K562 (cell line): ENCODE measurements around the gene SPNS1. TPM values are rescaled to one million over a fixed set of nuclear protein-coding genes. Genes with fewer than 3 reads are reported as not detected.

Experiments used
- IRF9 ChIP-seq: fragments of 450-650 bp; IDR thresholded peaks from 2 replicates; pipeline ENCODE4 v1.6.1; 2016; ENCODE audit warnings: missing biosample characterization, missing genetic modification characterization
- LEF1 ChIP-seq: fragments of 450-650 bp; IDR thresholded peaks from 2 replicates; pipeline ENCODE4 v1.6.1; 2016; ENCODE audit warnings: mild to moderate bottlenecking
- MED1 ChIP-seq: sonication (generic); formaldehyde crosslinking; IDR thresholded peaks from 2 replicates; pipeline ENCODE4 v1.8.1; 2023; ENCODE audit warnings: missing genetic modification reagents, borderline replicate concordance
- NR0B1 ChIP-seq: fragments of 450-650 bp; IDR thresholded peaks from one replicate; pipeline ENCODE4 v1.6.1; 2018; ENCODE audit warnings: mild to moderate bottlenecking, moderate library complexity; ENCODE audit not compliant: partially characterized antibody
- SFPQ ChIP-seq: fragments of 200-400 bp; formaldehyde crosslinking; IDR thresholded peaks from 2 replicates; pipeline ENCODE4 v1.6.1; 2017; ENCODE audit warnings: mild to moderate bottlenecking, low read depth, low read length, moderate library complexity
- SRSF1 ChIP-seq: fragments of 200-400 bp; formaldehyde crosslinking; IDR thresholded peaks from 2 replicates; pipeline ENCODE4 v1.6.1; 2017; ENCODE audit warnings: mild to moderate bottlenecking, low read depth, low read length, moderate library complexity
- TGIF2 ChIP-seq: sonication (generic); formaldehyde crosslinking; IDR thresholded peaks from 2 replicates; pipeline ENCODE4 v1.8.1; 2022; ENCODE audit warnings: mild to moderate bottlenecking, missing genetic modification reagents, moderate library complexity
- ZC3H11A ChIP-seq: IDR thresholded peaks from 2 replicates; pipeline ENCODE4 v1.6.1; 2012; ENCODE audit warnings: low read depth, low read length, improper control_type of control experiment
- ZFP1 ChIP-seq: fragments of 450-650 bp; formaldehyde crosslinking; IDR thresholded peaks from 2 replicates; pipeline ENCODE4 v1.4.0; 2020; ENCODE audit warnings: mild to moderate bottlenecking, mixed read lengths
- ZNF263 ChIP-seq: sonication (generic); formaldehyde crosslinking; IDR thresholded peaks from 2 replicates; pipeline ENCODE4 v1.8.0; 2022; ENCODE audit warnings: mild to moderate bottlenecking, missing genetic modification reagents, borderline replicate concordance
- ZNF324 ChIP-seq: fragments of 250-450 bp; sonication (Bioruptor Pico); IDR thresholded peaks from 2 replicates; pipeline ENCODE4 v1.4.0; 2020; ENCODE audit warnings: mild to moderate bottlenecking
- polyA plus RNA-seq, 8 experiments: library from polyadenylated mRNA; depleted of rRNA in 4 of 8; stranded (reverse) in 5 of 8; unstranded in 3 of 8; fragments of >200 nt; fragmentation: Nextera tagmentation in 2 of 8; fragmentation: Illumina TruSeq in 1 of 8; extraction: Ambion mirVana in 2 of 8; extraction: Trizol in 1 of 8; gene quantifications; 2 replicates each; pipeline versions ENCODE4 v1.2.1 to v1.2.3, GENCODE V29; 2011 to 2014; ENCODE audit warnings: inconsistent platforms in 1 of 8, missing spikeins in 1 of 8
- total RNA-seq, 7 experiments: library from RNA; depleted of rRNA in 6 of 7; stranded (reverse); fragments of >200 nt in 6 of 7; fragmentation: Illumina TruSeq in 2 of 7; extraction: Trizol in 2 of 7; gene quantifications; 2 replicates each; pipeline versions ENCODE4 v1.2.1 to v1.2.3, GENCODE V29; 2011 to 2021; ENCODE audit warnings: low replicate concordance in 1 of 7
- TF ChIP-seq, protein P1 (sequence below): fragments of 250-450 bp; sonication (Bioruptor Pico); IDR thresholded peaks from 2 replicates; pipeline ENCODE4 v1.8.0; 2022; ENCODE audit warnings: moderate library complexity, mild to moderate bottlenecking, inconsistent platforms
- TF ChIP-seq, protein P2 (sequence below): IDR thresholded peaks from 2 replicates; pipeline ENCODE4 v1.6.1; 2011; ENCODE audit not compliant: insufficient read length; ENCODE audit errors: extremely low read depth

Gene SPNS1
- total and polyA plus RNA-seq, 9 of the 15 experiments (the other 6 are each of a cell fraction or from before 2014, with no cell fraction given): 0.58 to 64.9 (median 13.7) TPM

- TF ChIP-seq, protein P1, sequence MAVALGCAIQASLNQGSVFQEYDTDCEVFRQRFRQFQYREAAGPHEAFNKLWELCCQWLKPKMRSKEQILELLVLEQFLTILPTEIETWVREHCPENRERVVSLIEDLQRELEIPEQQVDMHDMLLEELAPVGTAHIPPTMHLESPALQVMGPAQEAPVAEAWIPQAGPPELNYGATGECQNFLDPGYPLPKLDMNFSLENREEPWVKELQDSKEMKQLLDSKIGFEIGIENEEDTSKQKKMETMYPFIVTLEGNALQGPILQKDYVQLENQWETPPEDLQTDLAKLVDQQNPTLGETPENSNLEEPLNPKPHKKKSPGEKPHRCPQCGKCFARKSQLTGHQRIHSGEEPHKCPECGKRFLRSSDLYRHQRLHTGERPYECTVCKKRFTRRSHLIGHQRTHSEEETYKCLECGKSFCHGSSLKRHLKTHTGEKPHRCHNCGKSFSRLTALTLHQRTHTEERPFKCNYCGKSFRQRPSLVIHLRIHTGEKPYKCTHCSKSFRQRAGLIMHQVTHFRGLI (CRISPR knock-in tag): no peak
- TF ChIP-seq ZC3H11A (no peak), TGIF2 (CRISPR knock-in tag) (no peak), NR0B1 (no peak), SFPQ (no peak), MED1 (CRISPR knock-in tag) (no peak), ZNF324 (CRISPR knock-in tag) (no peak), ZFP1 (CRISPR knock-in tag) (no peak), SRSF1 (no peak), LEF1 (no peak), IRF9 (tag) (no peak), ZNF263 (CRISPR knock-in tag) (no peak)
- TF ChIP-seq, protein P2, sequence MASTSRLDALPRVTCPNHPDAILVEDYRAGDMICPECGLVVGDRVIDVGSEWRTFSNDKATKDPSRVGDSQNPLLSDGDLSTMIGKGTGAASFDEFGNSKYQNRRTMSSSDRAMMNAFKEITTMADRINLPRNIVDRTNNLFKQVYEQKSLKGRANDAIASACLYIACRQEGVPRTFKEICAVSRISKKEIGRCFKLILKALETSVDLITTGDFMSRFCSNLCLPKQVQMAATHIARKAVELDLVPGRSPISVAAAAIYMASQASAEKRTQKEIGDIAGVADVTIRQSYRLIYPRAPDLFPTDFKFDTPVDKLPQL: no peak
Observed at GRCh38 chr16:28950648-28951409, 23.7 kb upstream of the SPNS1 start, which contains the start of gene NFATC2IP (continued).
